Immature natural killer cell (primary cell): Measurements from ENCODE around the gene NAP1L1. TPM values are rescaled to one million over a fixed set of nuclear protein-coding genes. Genes with fewer than 3 reads are reported as not detected.

Experiments used
- DNase-seq, 3 donors: peaks; one replicate each; pipeline ENCODE4 v3.0.0; 2022; ENCODE audit warnings: mixed read lengths in 1 of 3
- H3K27ac Mint-ChIP-seq, 6 donors: one replicate each; pipeline ENCODE4 v1.8.0; 2020; ENCODE audit warnings: mixed read lengths in 6 of 6, mild to moderate bottlenecking in 5 of 6, inconsistent platforms in 4 of 6, moderate library complexity in 3 of 6
- H3K27me3 Mint-ChIP-seq, 3 donors: one replicate each; pipeline ENCODE4 v1.8.0; 2020 to 2021; ENCODE audit warnings: low read depth in 3 of 3, mild to moderate bottlenecking in 3 of 3, mixed read lengths in 3 of 3, moderate library complexity in 3 of 3, inconsistent platforms in 1 of 3
- H3K36me3 Mint-ChIP-seq, 3 donors: one replicate each; pipeline ENCODE4 v1.8.0; 2020; ENCODE audit warnings: mixed read lengths in 3 of 3, inconsistent platforms in 2 of 3, mild to moderate bottlenecking in 2 of 3
- H3K4me1 Mint-ChIP-seq, 2 donors: one replicate each; pipeline ENCODE4 v1.8.0; 2020; ENCODE audit warnings: inconsistent platforms in 2 of 2, mild to moderate bottlenecking in 2 of 2, mixed read lengths in 2 of 2, moderate library complexity in 1 of 2
- H3K4me3 Mint-ChIP-seq, 5 donors: one replicate each; pipeline ENCODE4 v1.8.0; 2020; ENCODE audit warnings: mild to moderate bottlenecking in 5 of 5, mixed read lengths in 5 of 5, inconsistent platforms in 3 of 5, moderate library complexity in 3 of 5
- H3K9me3 Mint-ChIP-seq, 6 donors: one replicate each; pipeline ENCODE4 v1.8.0; 2020; ENCODE audit warnings: mild to moderate bottlenecking in 6 of 6, mixed read lengths in 6 of 6, inconsistent platforms in 4 of 6, moderate library complexity in 3 of 6
- polyA plus RNA-seq, 3 donors: library from polyadenylated mRNA; unstranded; fragments of 300-500 nt; fragmentation: Illumina TruSeq; gene quantifications; one replicate each; pipeline ENCODE4 v1.2.3, GENCODE V29; 2021

NAP1L1 gene
- polyA plus RNA-seq, 3 donors from 2014 or later = 66.9 to 108 (median 90.2) TPM

DNA sequence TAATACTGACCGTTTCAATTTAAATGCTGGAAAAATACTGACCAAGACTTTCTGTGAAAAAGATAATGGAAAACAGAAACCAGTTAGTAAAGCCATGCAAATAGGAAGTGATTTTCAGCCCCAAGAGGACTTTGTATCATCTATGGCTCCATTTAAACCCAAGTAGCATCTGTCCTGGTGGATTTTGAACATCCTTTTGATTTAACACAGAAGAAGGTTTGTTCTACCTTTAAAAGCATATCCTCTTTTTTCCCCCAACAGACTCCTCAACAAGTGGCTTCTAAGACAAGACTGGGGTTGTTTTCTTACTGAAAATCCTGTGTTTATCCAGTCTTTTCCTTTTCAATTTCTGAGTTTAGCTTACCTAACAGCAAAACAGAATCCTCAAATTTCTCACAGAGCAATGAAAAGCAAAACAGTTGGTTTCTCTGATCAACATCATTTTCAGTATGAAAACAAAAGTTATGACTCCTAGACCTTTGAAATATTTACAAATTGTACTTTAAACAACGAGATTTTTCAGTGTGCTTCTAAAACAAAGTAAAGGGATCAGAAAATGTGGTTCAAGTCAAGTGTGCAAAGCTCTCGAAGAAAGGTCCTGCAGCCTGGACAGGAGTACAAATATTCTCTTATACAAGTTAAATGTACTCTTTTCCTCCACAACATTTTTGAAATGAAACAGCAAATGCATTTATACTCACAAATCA, 55.8 kb downstream of the NAP1L1 start:
- no peak for DNase-seq
- peak overlapping the region; percentile 12 to 94 (median 58) for H3K27ac Mint-ChIP-seq
- H3K4me1 Mint-ChIP-seq = peaks cover 24 to 33% of the 10 kb centered on the region in 2 donors
- H3K36me3 Mint-ChIP-seq = no peaks in the 10 kb centered on the region
- no peaks in the 10 kb centered on the region for H3K9me3 Mint-ChIP-seq
- H3K27me3 Mint-ChIP-seq = peaks cover 16 to 23% (median 17%) of the 10 kb centered on the region in 3 donors
- peak overlapping the region in 2 of 5 donors; percentile 14 to 18 for H3K4me3 Mint-ChIP-seq

GRCh38 chr12:76026643-76027063, 57.8 kb downstream of the NAP1L1 start:
- no peaks in the 10 kb centered on the region for H3K9me3 Mint-ChIP-seq
- DNase-seq = no peak
- H3K4me1 Mint-ChIP-seq = peaks cover 17 to 27% of the 10 kb centered on the region in 2 donors
- no peaks in the 10 kb centered on the region for H3K36me3 Mint-ChIP-seq
- H3K27ac Mint-ChIP-seq = peak overlapping the region in 2 of 6 donors; percentile 47 to 61
- H3K27me3 Mint-ChIP-seq = peaks cover 11 to 16% (median 12%) of the 10 kb centered on the region in 3 donors
- no peak overlapping the region for H3K4me3 Mint-ChIP-seq

DNA sequence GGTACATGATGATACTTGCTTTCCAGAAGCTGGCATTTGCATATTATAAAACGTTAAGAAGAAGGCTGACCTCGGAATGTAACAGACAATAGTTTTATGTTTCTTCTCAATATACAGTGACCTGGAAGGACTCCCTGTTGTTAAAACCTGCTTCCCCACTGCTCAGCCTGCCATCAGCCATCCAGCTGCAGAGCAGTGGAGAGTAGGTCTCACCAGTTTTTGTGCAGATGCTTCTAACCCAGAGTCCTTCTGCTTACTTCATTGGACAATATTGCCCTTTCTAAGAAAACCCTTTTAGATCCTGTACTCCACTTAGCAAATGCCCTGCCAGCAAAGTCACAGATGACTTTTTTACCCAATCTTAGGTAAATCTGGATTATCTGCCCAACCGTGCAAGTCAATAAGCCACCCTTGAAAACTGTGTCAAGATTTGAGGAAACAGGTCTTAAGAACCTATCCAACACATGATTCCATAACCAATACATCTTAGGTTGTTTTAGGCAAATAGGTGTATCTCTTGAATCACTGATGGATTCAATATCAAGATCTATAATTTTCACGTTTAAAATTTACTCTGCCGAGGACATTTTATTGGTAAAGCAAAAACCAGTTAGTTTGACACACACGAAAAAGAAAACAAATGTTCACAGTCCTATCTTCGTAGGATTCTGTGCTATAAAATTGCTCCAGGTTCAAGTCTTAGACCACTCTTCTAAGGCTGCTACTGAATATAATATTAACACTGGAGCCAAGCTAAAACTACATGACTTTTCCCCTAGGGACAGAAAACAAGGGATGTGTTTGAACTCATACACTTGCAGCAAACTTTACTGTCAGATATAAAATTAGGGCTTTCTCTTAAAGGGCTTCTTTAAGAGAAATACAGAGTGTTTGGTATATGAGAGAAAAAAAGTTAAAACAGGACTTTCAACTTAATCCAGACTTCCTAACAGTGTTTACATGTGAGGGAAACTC, 58.6 kb downstream of the NAP1L1 start:
- Mint-ChIP-seq H3K4me3 (no peak overlapping the region), H3K27me3 (peaks cover 7 to 15% (median 14%) of the 10 kb centered on the region in 3 donors), H3K4me1 (peaks cover 21 to 33% of the 10 kb centered on the region in 2 donors), H3K27ac (peak overlapping the region in 2 of 6 donors; percentile 20 to 53), H3K36me3 (no peaks in the 10 kb centered on the region), H3K9me3 (no peaks in the 10 kb centered on the region)
- no peak for DNase-seq

- Mint-ChIP-seq H3K4me1 (peaks cover 22 to 33% of the 10 kb centered on the region in 2 donors), H3K27me3 (peaks cover 4 to 16% (median 14%) of the 10 kb centered on the region in 3 donors), H3K36me3 (no peaks in the 10 kb centered on the region), H3K27ac (peak overlapping the region in 2 of 6 donors; percentile 20 to 53), H3K4me3 (no peak overlapping the region), H3K9me3 (no peaks in the 10 kb centered on the region)
- DNase-seq = no peak
Measured at GRCh38 chr12:76024942-76025600, 59.4 kb downstream of the NAP1L1 start.

DNA sequence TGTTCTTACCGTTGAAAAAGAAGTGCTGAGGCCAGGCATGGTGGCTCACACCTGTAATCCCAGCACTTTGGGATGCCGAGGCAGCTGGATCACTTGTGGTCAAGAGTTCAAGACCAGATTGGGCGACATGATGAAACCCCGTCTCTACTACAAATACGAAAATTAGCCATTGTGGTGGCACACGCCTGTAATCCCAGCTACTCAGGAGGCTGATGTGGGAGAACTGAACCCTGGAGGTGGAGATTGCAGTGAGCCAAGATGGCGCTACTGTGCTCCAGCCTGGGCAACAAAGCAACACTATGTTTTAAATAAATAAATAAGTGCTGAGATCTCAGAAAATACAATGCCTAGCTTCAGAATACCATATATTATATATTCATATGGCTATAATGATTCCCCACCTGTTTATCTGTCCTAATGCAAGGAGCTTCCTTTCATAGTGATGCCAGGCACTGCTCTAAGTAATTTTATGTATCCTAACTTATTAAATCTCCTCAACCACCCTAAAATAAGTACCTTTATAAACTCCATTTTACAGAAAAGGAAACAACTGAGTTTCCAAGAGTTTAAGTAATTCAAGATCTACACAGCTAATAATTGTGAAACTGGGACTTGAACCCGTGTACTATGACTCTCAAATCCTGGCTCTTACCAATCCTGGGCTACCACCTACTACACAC, 60.2 kb downstream of the NAP1L1 start:
- no peak for DNase-seq
- H3K27ac Mint-ChIP-seq = peak overlapping the region in 1 of 6 donors; percentile 41
- H3K9me3 Mint-ChIP-seq = no peaks in the 10 kb centered on the region
- H3K27me3 Mint-ChIP-seq = peaks cover 7 to 21% (median 13%) of the 10 kb centered on the region in 3 donors
- H3K4me1 Mint-ChIP-seq = peaks cover 25 to 33% of the 10 kb centered on the region in 2 donors
- no peak overlapping the region for H3K4me3 Mint-ChIP-seq
- H3K36me3 Mint-ChIP-seq = no peaks in the 10 kb centered on the region

GRCh38 chr12:76023069-76023690, 61.3 kb downstream of the NAP1L1 start:
- Mint-ChIP-seq H3K27me3 (peaks cover 8 to 21% (median 17%) of the 10 kb centered on the region in 3 donors), H3K27ac (peak overlapping the region in 5 of 6 donors; percentile 2 to 86 (median 59)), H3K9me3 (no peaks in the 10 kb centered on the region), H3K36me3 (no peaks in the 10 kb centered on the region), H3K4me1 (peaks cover 32 to 43% of the 10 kb centered on the region in 2 donors), H3K4me3 (no peak overlapping the region)
- no peak for DNase-seq

DNA sequence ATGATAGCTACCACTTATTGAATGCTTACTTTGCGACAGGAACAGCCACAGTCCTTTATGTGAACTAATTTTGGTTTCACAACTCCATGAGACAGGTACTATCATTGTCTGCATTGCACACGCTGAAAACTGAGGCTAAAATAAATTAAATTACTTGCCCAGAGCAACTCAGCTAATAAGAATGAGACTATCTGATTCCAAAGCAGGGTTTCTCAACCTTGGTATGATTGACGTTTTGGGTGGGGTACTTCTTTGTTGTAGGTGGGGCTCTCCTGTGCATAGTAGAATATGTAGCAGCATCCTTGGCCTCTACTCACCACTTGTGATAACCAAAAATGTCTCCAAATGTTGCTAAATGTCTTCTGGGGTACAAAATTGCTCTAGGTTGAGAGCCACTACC, 62.0 kb downstream of the NAP1L1 start:
- peaks cover 32 to 43% of the 10 kb centered on the region in 2 donors for H3K4me1 Mint-ChIP-seq
- H3K27me3 Mint-ChIP-seq = peaks cover 8 to 21% (median 17%) of the 10 kb centered on the region in 3 donors
- no peaks in the 10 kb centered on the region for H3K36me3 Mint-ChIP-seq
- DNase-seq = no peak
- no peaks in the 10 kb centered on the region for H3K9me3 Mint-ChIP-seq
- peak overlapping the region in 1 of 5 donors; percentile 12 for H3K4me3 Mint-ChIP-seq
- peak overlapping the region; percentile 2 to 86 (median 62) for H3K27ac Mint-ChIP-seq

DNA sequence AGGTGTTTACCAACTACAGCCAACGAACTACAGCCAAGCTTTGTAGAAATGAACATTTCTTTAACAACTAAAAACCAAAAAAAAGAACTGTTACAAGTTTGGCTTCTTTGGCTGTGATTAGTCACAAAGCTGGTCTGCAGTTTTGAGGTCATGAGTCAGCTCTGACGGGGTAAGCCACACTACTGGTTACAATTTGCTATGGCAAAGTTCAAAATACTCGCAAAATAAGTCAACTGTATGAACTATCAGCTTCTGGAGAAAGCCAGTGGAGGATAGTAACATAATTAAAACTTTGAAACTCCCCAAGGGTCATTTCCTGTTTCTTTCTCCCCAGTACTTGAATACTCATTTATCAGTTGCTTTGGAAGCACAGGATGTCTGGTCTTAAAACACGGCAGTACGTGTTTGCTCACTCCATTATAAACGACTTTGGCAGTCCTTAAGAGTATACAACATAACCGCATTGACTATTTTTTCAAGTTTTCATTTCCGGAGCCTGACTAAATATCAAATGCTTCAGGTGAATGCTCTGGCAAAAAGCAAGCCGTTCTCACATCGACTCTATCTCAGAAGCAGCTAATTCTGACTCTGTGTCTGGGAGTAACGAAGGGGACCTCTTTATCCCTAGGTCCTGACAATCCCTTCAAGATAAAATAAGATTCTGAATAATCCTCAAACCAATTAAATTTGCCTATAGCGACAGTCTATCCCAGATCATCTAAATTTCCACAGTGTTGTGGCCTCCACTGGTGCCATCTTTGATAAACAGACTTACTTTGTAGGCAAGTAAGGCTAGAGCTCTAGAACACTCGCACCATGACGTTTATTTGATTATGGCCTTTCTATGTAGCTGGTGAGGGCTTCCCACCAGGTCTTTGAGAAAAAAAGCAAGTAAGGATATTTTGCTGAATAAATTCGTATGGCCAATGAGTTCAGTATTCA, 63.5 kb downstream of the NAP1L1 start:
- peak; percentile 85 to 90 (median 86) for DNase-seq
- peak overlapping the region; percentile 72 to 85 (median 76) for H3K4me3 Mint-ChIP-seq
- no peaks in the 10 kb centered on the region for H3K36me3 Mint-ChIP-seq
- H3K4me1 Mint-ChIP-seq = peaks cover 32 to 43% of the 10 kb centered on the region in 2 donors
- peaks cover 8 to 21% (median 17%) of the 10 kb centered on the region in 3 donors for H3K27me3 Mint-ChIP-seq
- peak overlapping the region; percentile 97 to 100 (median 99) for H3K27ac Mint-ChIP-seq
- no peaks in the 10 kb centered on the region for H3K9me3 Mint-ChIP-seq

- peak overlapping the region; percentile 72 to 85 (median 76) for H3K4me3 Mint-ChIP-seq
- no peaks in the 10 kb centered on the region for H3K36me3 Mint-ChIP-seq
- no peaks in the 10 kb centered on the region for H3K9me3 Mint-ChIP-seq
- H3K27ac Mint-ChIP-seq = peak overlapping the region; percentile 97 to 100 (median 99)
- H3K4me1 Mint-ChIP-seq = peaks cover 32 to 43% of the 10 kb centered on the region in 2 donors
- peak; percentile 89 to 90 (median 89) for DNase-seq
- H3K27me3 Mint-ChIP-seq = peaks cover 8 to 19% (median 18%) of the 10 kb centered on the region in 3 donors
Measured at GRCh38 chr12:76020281-76020680, 64.2 kb downstream of the NAP1L1 start.

DNA sequence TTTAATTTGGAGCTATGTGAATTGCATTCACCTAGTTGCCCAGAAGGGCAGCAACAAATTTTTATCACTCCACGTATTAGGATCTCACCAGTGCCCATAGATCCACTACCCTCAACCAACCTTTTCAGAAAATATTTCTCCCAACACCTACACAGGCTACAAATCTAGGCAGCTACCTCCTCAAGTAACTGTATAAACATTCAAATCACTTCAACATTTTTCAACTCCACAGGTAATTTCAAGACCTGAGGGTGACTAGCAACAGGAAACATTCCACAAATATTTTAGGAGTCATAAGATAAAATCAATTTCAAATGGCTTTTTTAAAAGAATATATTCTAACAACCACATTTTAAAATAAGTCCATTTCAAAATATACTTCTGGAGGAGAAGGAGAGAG, 65.8 kb downstream of the NAP1L1 start:
- Mint-ChIP-seq H3K27me3 (peaks cover 8 to 20% (median 19%) of the 10 kb centered on the region in 3 donors), H3K4me1 (peaks cover 32 to 43% of the 10 kb centered on the region in 2 donors), H3K4me3 (peak overlapping the region in 1 of 5 donors; percentile 51), H3K9me3 (no peaks in the 10 kb centered on the region), H3K27ac (peak overlapping the region; percentile 10 to 97 (median 77)), H3K36me3 (no peaks in the 10 kb centered on the region)
- no peak for DNase-seq

- Mint-ChIP-seq H3K36me3 (no peaks in the 10 kb centered on the region), H3K4me3 (no peak overlapping the region), H3K4me1 (peaks cover 32 to 43% of the 10 kb centered on the region in 2 donors), H3K27ac (peak overlapping the region; percentile 10 to 97 (median 78)), H3K9me3 (no peaks in the 10 kb centered on the region), H3K27me3 (peaks cover 8 to 20% (median 19%) of the 10 kb centered on the region in 3 donors)
- no peak for DNase-seq
Measured at GRCh38 chr12:76018111-76018510, 66.4 kb downstream of the NAP1L1 start.
